Measurements from ENCODE around the gene KERA.

KERA gene

GRCh38 chr12:91007531-91008290 is 50.1 kb downstream of the KERA start:
- DNase-seq = no peak

GRCh38 chr12:91004872-91005271 is 53.0 kb downstream of the KERA start, which contains the start of gene EPYC:
EPYC (minus strand) TSS chr12:91004972; CDS start chr12:91002565, 2,407 bp downstream.
- DNase-seq = no peak

GRCh38 chr12:91003737-91004136 is 54.1 kb downstream of the KERA start:
- no peak for DNase-seq

- DNase-seq = no peak
Measured at GRCh38 chr12:91001306-91001705, 56.5 kb downstream of the KERA start.

All from NCI-H526 (cell line).